GM12875 (cell line): ENCODE measurements around the gene NFIX.

Experiments
- H3K4me3 ChIP-seq: one replicate; pipeline ENCODE4 v1.5.1; 2011; ENCODE audit warnings: low read depth, low read length, control low read depth
- CTCF ChIP-seq: IDR thresholded peaks from 2 replicates; pipeline ENCODE4 v1.5.1; 2011; ENCODE audit warnings: low read depth, mild to moderate bottlenecking, control low read depth, inconsistent platforms, low read length, moderate library complexity, borderline replicate concordance; ENCODE audit not compliant: insufficient read depth

NFIX gene

GRCh38 chr19:12987190-12987589 lies 8.1 kb upstream of the NFIX start:
- TF ChIP-seq CTCF: no peak
- H3K4me3 ChIP-seq: no peak overlapping the region

DNA sequence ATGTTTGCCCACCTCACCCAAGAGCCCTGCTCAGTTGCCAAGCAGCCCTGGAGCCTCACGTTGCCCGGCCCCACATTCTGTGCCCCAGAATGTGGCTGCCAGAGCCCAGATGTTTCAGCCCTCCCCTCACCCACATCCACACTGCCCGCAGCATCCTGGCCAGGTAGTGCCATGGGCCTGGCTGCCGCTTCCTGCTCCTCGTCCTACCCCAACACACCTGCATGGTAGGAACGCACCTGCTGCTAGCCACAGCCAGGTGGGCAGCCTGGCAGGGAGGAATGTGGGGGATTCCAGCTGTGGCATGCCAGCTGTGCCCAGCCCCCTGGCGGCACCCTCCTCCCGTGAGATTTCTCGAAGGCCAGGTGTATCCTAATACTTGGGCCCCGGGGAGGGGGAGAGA lies 7.5 kb upstream of the NFIX start:
- no peak for TF ChIP-seq CTCF
- H3K4me3 ChIP-seq: no peak overlapping the region

GRCh38 chr19:12990431-12990830 lies 4.8 kb upstream of the NFIX start:
- no peak overlapping the region for H3K4me3 ChIP-seq
- no peak for TF ChIP-seq CTCF

DNA sequence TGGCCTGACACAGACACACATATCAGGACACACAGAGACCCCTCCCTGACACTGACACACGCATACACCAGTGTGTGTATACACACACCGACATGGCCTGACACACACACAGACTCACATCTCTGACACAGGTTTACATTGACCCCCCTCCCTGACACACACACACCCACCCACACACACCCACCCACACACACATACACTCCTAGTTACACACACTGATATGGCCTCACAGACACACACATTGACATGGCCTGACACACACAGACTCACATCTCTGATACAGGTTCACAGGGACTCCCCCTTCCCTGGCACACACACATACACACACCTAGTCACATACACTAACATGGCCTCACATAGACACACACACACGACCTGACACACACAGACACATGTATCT lies 4.4 kb upstream of the NFIX start:
- no peak overlapping the region for H3K4me3 ChIP-seq
- no peak for TF ChIP-seq CTCF

GRCh38 chr19:12991296-12991695 lies 4.0 kb upstream of the NFIX start:
- no peak overlapping the region for H3K4me3 ChIP-seq
- TF ChIP-seq CTCF: no peak

DNA sequence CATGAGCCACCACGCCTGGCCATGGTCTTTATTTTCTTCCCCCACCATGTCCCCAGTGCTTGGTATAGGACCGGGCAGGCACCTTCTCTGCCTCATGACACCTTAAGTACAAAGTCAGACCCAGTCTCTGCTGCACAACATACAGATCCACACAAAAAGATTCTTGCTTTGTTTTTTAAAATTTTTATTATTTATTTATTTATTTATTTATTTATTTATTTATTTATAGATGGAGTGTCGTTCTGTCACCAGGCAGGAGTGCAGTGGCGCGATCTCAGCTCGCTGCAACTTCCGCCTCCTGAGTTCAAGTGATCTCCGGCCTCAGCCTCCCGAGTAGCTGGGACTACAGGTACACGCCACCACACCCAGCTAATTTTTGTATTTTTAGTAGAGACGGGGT lies 2.5 kb upstream of the NFIX start:
- no peak for TF ChIP-seq CTCF
- H3K4me3 ChIP-seq: no peak overlapping the region

GRCh38 chr19:12993562-12993961 lies 1.7 kb upstream of the NFIX start:
- no peak overlapping the region for H3K4me3 ChIP-seq
- TF ChIP-seq CTCF: no peak
